ENCODE measurements around the gene PTPN7.
"Not testable (repeated sequence)": the region's sequence is repeated elsewhere in the genome, so short reads cannot be mapped to it uniquely, and the experiment has no call there.

GRCh38 chr1:202145744-202146140 is 14.7 kb downstream of the PTPN7 start:
- TF ChIP-seq CTCF (conservative IDR thresholded peaks at IDR 0.05); ZFX (IDR thresholded peaks at IDR 0.05): not testable (repeated sequence)

Data from C4-2B (cell line).